ENCODE results near the gene TENT5A. TPM values are rescaled to one million over a fixed set of nuclear protein-coding genes. Genes with fewer than 3 reads are reported as not detected.

Gene TENT5A
- total RNA-seq, 6 experiments from 2014 or later: 52.7 to 67.2 (median 62.0) TPM

DNA sequence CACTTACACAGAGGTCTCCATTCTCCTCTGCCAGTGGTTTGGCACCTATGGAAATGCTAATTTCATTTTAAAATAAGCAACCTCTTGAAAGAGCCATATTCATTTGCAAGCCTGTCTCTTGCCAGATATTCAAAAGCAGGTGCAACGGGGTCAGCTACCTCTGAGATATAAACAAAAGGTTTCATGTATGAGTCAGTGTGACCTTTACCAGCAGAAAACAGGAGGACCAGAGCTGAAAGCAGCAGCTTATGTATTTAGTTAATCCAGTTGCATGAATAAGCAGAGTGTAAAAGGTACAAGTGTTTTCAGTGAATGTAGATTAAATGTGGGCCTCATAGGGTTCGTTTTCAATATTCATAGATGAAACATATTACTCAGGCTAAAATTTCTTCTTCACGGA is 56.0 kb downstream of the TENT5A start:
- Mint-ChIP-seq H3K36me3 (ENCODE audit: low read depth) (no peaks in the 10 kb centered on the region), H3K27me3 (ENCODE audit: insufficient read depth) (peaks cover 1% of the 10 kb centered on the region; the same call in 1 of the 2 replicates), H3K4me3 (no peak overlapping the region), H3K9me3 (no peaks in the 10 kb centered on the region), H3K4me1 (ENCODE audit: low read depth) (peaks cover 38% of the 10 kb centered on the region), H3K27ac (no peak overlapping the region)
- no peak for TF ChIP-seq CTCF (IDR thresholded peaks at IDR 0.05)
- DNase-seq: no peak

Data from HFFc6 (cell line).